Neural cell (in vitro differentiated cells): ENCODE measurements around the gene SFMBT2. TPM values are rescaled to one million over a fixed set of nuclear protein-coding genes. Genes with fewer than 3 reads are reported as not detected.

Source experiments
- H2AFZ ChIP-seq: fragments of 200-600, 300-800 bp; sonication (generic), shearing (Covaris generic); 2 replicates; pipeline ENCODE4 v1.6.0; 2014; ENCODE audit warnings: low read depth, mild to moderate bottlenecking, antibody characterized with exemption, low read length, moderate library complexity
- H3F3A ChIP-seq: fragments of 200-600 bp; shearing (Covaris generic); 2 replicates; pipeline ENCODE4 v1.6.1; 2016; ENCODE audit warnings: mild to moderate bottlenecking, moderate library complexity, mixed read lengths, antibody characterized with exemption, low read length; ENCODE audit not compliant: insufficient read depth, poor library complexity, severe bottlenecking
- H3K27ac ChIP-seq: fragments of 200-600, 300-800 bp; sonication (generic), shearing (Covaris generic); 2 replicates; pipeline ENCODE4 v1.5.1; 2014; ENCODE audit warnings: mild to moderate bottlenecking, low read length, moderate library complexity
- H3K27me3 ChIP-seq: fragments of 300-800, 200-600 bp; sonication (generic), shearing (Covaris generic); 2 replicates; pipeline ENCODE4 v1.6.0; 2014; ENCODE audit warnings: mild to moderate bottlenecking, low read depth, low read length, moderate library complexity; ENCODE audit not compliant: insufficient read depth
- H3K36me3 ChIP-seq: fragments of 300-800, 200-600 bp; sonication (generic), shearing (Covaris generic); 2 replicates; pipeline ENCODE4 v1.5.1; 2014; ENCODE audit warnings: mild to moderate bottlenecking, antibody characterized with exemption, low read length, moderate library complexity; ENCODE audit not compliant: insufficient read depth
- H3K4me2 ChIP-seq: fragments of 300-800, 200-600 bp; sonication (generic), shearing (Covaris generic); 2 replicates; pipeline ENCODE4 v1.6.0; 2014; ENCODE audit warnings: mild to moderate bottlenecking, low read length
- H3K4me3 ChIP-seq: fragments of 300-800, 200-600 bp; sonication (generic), shearing (Covaris generic); 2 replicates; pipeline ENCODE4 v1.5.1; 2014; ENCODE audit warnings: mild to moderate bottlenecking, low read length, moderate library complexity
- H3K79me2 ChIP-seq: fragments of 200-600 bp; shearing (Covaris generic); replicated peaks from 2 replicates; pipeline ENCODE4 v1.6.0; 2014; ENCODE audit warnings: mild to moderate bottlenecking, low read length, moderate library complexity; ENCODE audit not compliant: insufficient read depth
- H3K9ac ChIP-seq: fragments of 300-800, 200-600 bp; sonication (generic), shearing (Covaris generic); 2 replicates; pipeline ENCODE4 v1.6.1; 2016; ENCODE audit warnings: mild to moderate bottlenecking, low read length, mixed read lengths
- H3K9me2 ChIP-seq: fragments of 200-600 bp; shearing (Covaris generic); 2 replicates; pipeline ENCODE4 v1.6.1; 2016; ENCODE audit warnings: mild to moderate bottlenecking, low read length, mixed read lengths; ENCODE audit not compliant: insufficient read depth
- H3K9me3 ChIP-seq: fragments of 200-600, 300-800 bp; sonication (generic), shearing (Covaris generic); 2 replicates; pipeline ENCODE4 v1.6.1; 2016; ENCODE audit warnings: mild to moderate bottlenecking, mixed run types, low read length, moderate library complexity, mixed read lengths
- H4K20me1 ChIP-seq: fragments of 200-600 bp; shearing (Covaris generic); 2 replicates; pipeline ENCODE4 v1.6.1; 2016; ENCODE audit warnings: mild to moderate bottlenecking, mixed run types; ENCODE audit not compliant: insufficient read depth
- CTCF ChIP-seq: fragments of 450-650 bp; IDR thresholded peaks from 2 replicates; pipeline ENCODE4 v1.5.1; 2014; ENCODE audit warnings: antibody characterized with exemption, mild to moderate bottlenecking, moderate library complexity; ENCODE audit not compliant: poor library complexity, severe bottlenecking
- EP300 ChIP-seq: fragments of 450-650 bp; conservative IDR thresholded peaks from 2 replicates; pipeline ENCODE4 v1.6.1; 2014; ENCODE audit warnings: antibody characterized with exemption, mild to moderate bottlenecking, moderate library complexity; ENCODE audit not compliant: poor library complexity, severe bottlenecking
- EZH2 ChIP-seq: fragments of 200-600, 300-800 bp; shearing (Covaris generic), sonication (generic); IDR thresholded peaks from 2 replicates; pipeline ENCODE4 v1.6.1; 2014; ENCODE audit warnings: antibody characterized with exemption, low read length, borderline replicate concordance, mild to moderate bottlenecking; ENCODE audit not compliant: insufficient read depth, poor library complexity, severe bottlenecking
- MXI1 ChIP-seq: fragments of 450-650 bp; conservative IDR thresholded peaks from 2 replicates; pipeline ENCODE4 v1.6.1; 2014; ENCODE audit warnings: antibody characterized with exemption, mild to moderate bottlenecking; ENCODE audit not compliant: poor library complexity, severe bottlenecking
- POLR2AphosphoS5 ChIP-seq: IDR thresholded peaks from 2 replicates; pipeline ENCODE4 v1.6.1; 2012
- RAD21 ChIP-seq: fragments of 450-650 bp; conservative IDR thresholded peaks from 2 replicates; pipeline ENCODE4 v1.6.1; 2014; ENCODE audit warnings: antibody characterized with exemption, mild to moderate bottlenecking, moderate library complexity
- SMC3 ChIP-seq: fragments of 450-650 bp; conservative IDR thresholded peaks from 2 replicates; pipeline ENCODE4 v1.6.1; 2014; ENCODE audit warnings: antibody characterized with exemption, mild to moderate bottlenecking, moderate library complexity; ENCODE audit not compliant: poor library complexity
- TAF1 ChIP-seq: IDR thresholded peaks from 2 replicates; pipeline ENCODE4 v1.6.1; 2012; ENCODE audit warnings: low read depth
- polyA plus RNA-seq: library from polyadenylated mRNA; depleted of rRNA; stranded (reverse); fragments of >200 nt; gene quantifications from 2 replicates; pipeline ENCODE4 v1.2.3, GENCODE V29; 2014
- TF ChIP-seq, protein P1 (sequence below): IDR thresholded peaks from 2 replicates; pipeline ENCODE4 v1.6.1; 2012; ENCODE audit warnings: borderline replicate concordance

Gene SFMBT2
- polyA plus RNA-seq, 1 donor from 2014 or later: 1.3 TPM

- Histone ChIP-seq H3K4me3 (no peak overlapping the region), H2AFZ (no peak overlapping the region), H3K36me3 (no peaks in the 10 kb centered on the region), H3K4me2 (no peak overlapping the region), H3K9me3 (no peaks in the 10 kb centered on the region), H3K79me2 (no peaks in the 10 kb centered on the region), H3K27ac (no peak overlapping the region), H3K27me3 (peaks cover 4% of the 10 kb centered on the region), H3K9me2 (no peaks in the 10 kb centered on the region), H3F3A (no peaks in the 10 kb centered on the region), H3K9ac (no peak overlapping the region), H4K20me1 (no peaks in the 10 kb centered on the region)
- TF ChIP-seq POLR2AphosphoS5 (no peak), RAD21 (no peak)
- TF ChIP-seq, protein P1, sequence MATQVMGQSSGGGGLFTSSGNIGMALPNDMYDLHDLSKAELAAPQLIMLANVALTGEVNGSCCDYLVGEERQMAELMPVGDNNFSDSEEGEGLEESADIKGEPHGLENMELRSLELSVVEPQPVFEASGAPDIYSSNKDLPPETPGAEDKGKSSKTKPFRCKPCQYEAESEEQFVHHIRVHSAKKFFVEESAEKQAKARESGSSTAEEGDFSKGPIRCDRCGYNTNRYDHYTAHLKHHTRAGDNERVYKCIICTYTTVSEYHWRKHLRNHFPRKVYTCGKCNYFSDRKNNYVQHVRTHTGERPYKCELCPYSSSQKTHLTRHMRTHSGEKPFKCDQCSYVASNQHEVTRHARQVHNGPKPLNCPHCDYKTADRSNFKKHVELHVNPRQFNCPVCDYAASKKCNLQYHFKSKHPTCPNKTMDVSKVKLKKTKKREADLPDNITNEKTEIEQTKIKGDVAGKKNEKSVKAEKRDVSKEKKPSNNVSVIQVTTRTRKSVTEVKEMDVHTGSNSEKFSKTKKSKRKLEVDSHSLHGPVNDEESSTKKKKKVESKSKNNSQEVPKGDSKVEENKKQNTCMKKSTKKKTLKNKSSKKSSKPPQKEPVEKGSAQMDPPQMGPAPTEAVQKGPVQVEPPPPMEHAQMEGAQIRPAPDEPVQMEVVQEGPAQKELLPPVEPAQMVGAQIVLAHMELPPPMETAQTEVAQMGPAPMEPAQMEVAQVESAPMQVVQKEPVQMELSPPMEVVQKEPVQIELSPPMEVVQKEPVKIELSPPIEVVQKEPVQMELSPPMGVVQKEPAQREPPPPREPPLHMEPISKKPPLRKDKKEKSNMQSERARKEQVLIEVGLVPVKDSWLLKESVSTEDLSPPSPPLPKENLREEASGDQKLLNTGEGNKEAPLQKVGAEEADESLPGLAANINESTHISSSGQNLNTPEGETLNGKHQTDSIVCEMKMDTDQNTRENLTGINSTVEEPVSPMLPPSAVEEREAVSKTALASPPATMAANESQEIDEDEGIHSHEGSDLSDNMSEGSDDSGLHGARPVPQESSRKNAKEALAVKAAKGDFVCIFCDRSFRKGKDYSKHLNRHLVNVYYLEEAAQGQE: no peak
These were observed 27.6 kb upstream of the SFMBT2 start for GRCh38 chr10:7438196-7438986.

DNA sequence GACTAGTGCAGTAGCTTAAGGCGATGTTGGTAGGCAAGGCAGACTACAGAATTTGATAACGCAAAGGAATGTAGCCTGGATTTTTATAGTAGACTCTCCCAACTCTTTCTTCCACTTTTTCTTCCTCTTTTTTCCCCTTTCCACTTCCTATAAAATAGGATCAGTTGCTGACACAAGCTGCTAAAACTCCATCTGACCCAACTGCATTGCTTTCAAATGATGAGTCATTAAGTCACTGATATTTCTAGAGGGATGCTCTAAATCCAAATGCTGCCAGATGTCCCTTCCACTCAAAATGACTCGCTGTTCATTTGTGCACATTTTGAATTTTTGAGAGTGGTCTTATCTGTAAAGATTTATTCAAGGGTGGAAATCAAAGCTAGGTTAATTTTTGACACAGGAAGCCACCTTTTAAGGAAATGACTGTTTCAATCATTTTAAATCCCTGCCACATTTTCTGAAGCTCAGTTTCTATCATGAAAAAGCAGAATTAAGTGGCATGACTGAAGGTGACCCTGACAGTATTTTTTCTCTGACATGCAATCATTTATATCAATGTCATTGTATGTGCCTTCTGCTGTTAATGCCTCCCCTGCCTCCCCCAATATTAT, 25.8 kb upstream of the SFMBT2 start:
- H3K79me2 ChIP-seq: no peaks in the 10 kb centered on the region
- no peak for TF ChIP-seq TAF1
- no peak for TF ChIP-seq MXI1
- TF ChIP-seq SMC3: no peak
- TF ChIP-seq POLR2AphosphoS5: no peak
- TF ChIP-seq CTCF: no peak

DNA sequence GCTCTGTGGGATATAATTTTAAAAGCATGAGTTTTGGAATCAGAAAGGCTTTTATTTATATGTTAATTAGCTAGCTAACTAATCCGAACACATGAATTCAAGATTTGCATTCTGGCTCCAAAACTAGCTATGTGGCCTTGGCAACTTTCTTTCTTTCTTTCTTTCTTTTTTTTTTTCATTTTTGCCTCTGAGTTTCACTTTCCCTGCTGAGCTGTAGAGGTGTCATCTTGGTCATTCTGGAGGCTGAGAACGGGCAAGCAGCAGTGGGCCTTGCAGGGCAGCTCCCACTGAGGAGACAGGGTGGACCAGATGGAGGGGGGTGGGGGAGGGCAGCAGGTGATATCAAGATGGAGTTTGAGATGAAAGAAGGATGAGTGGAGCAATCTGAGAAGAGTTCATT, 24.8 kb upstream of the SFMBT2 start:
- Histone ChIP-seq H3F3A (no peaks in the 10 kb centered on the region), H3K79me2 (no peaks in the 10 kb centered on the region), H3K27ac (no peak overlapping the region), H3K4me3 (no peak overlapping the region), H3K9ac (no peak overlapping the region), H3K9me2 (no peaks in the 10 kb centered on the region), H3K4me2 (no peak overlapping the region), H3K27me3 (peaks cover 12% of the 10 kb centered on the region), H3K9me3 (no peaks in the 10 kb centered on the region), H2AFZ (no peak overlapping the region), H4K20me1 (no peaks in the 10 kb centered on the region), H3K36me3 (no peaks in the 10 kb centered on the region)
- TF ChIP-seq RAD21 (no peak), SMC3 (no peak), POLR2AphosphoS5 (no peak), TAF1 (no peak), CTCF (no peak), MXI1 (no peak), EP300 (no peak), EZH2 (no peak)
- TF ChIP-seq, protein P1: no peak

More for the DNA sequence above, 25.8 kb upstream of the SFMBT2 start:
- Histone ChIP-seq H3K4me3 (no peak overlapping the region), H3K27me3 (peaks cover 5% of the 10 kb centered on the region), H3K36me3 (no peaks in the 10 kb centered on the region), H3K4me2 (no peak overlapping the region), H4K20me1 (no peaks in the 10 kb centered on the region), H3K9me2 (no peaks in the 10 kb centered on the region), H3K9ac (no peak overlapping the region), H3K27ac (no peak overlapping the region), H3K9me3 (no peaks in the 10 kb centered on the region), H2AFZ (no peak overlapping the region), H3F3A (no peaks in the 10 kb centered on the region)
